Measurements from ENCODE around the gene ZNF3.
"Not testable (repeated sequence)": the region's sequence is repeated elsewhere in the genome, so short reads cannot be mapped to it uniquely, and the experiment has no call there.

ZNF3 gene

GRCh38 chr7:100081535-100082102 is at the start of gene ZNF3:
TSS of gene ZNF3 (minus strand) at chr7:100081723. CDS start at chr7:100077357, 4,366 bp downstream.
- DNase-seq (ENCODE audit: low read depth), result peak; percentile 97
- peak; percentile 88 for TF ChIP-seq CTCF (IDR thresholded peaks at IDR 0.05; ENCODE audit: control insufficient read depth, insufficient read depth, low read depth, low read length, missing control alignments)
- H3K4me3 ChIP-seq (ENCODE audit: control insufficient read depth, low read depth, low read length), result peak within 1 kb of the TSS; percentile 99

GRCh38 chr7:100130608-100131453 is 49.3 kb upstream of the ZNF3 start:
- H3K4me3 ChIP-seq (ENCODE audit: control insufficient read depth, low read depth, low read length), result peak overlapping the region; percentile 25
- DNase-seq (ENCODE audit: low read depth), result no peak
- peak; percentile 84 for TF ChIP-seq CTCF (IDR thresholded peaks at IDR 0.05; ENCODE audit: control insufficient read depth, insufficient read depth, low read depth, low read length, missing control alignments)

GRCh38 chr7:100130220-100130607 is 48.7 kb upstream of the ZNF3 start:
- H3K4me3 ChIP-seq (ENCODE audit: control insufficient read depth, low read depth, low read length); DNase-seq (ENCODE audit: low read depth): not testable (repeated sequence)

GRCh38 chr7:100128637-100128963 is 47.1 kb upstream of the ZNF3 start:
- DNase-seq (ENCODE audit: low read depth), result no peak
- no peak overlapping the region for H3K4me3 ChIP-seq (ENCODE audit: control insufficient read depth, low read depth, low read length)
- no peak for TF ChIP-seq CTCF (IDR thresholded peaks at IDR 0.05; ENCODE audit: control insufficient read depth, insufficient read depth, low read depth, low read length, missing control alignments)

- TF ChIP-seq CTCF (IDR thresholded peaks at IDR 0.05; ENCODE audit: control insufficient read depth, insufficient read depth, low read depth, low read length, missing control alignments), result no peak
- peak overlapping the region; percentile 91 for H3K4me3 ChIP-seq (ENCODE audit: control insufficient read depth, low read depth, low read length)
- no peak for DNase-seq (ENCODE audit: low read depth)
Measured at GRCh38 chr7:100127866-100128636, 46.5 kb upstream of the ZNF3 start.

- H3K4me3 ChIP-seq (ENCODE audit: control insufficient read depth, low read depth, low read length), result peak within 1 kb of the TSS; percentile 91
- DNase-seq (ENCODE audit: low read depth), result peak; percentile 79
- no peak for TF ChIP-seq CTCF (IDR thresholded peaks at IDR 0.05; ENCODE audit: control insufficient read depth, insufficient read depth, low read depth, low read length, missing control alignments)
Measured at GRCh38 chr7:100126931-100127865, 45.7 kb upstream of the ZNF3 start, which contains the start of gene MBLAC1. TSS of gene MBLAC1 (plus strand) at chr7:100126967. CDS start at chr7:100127396, 429 bp downstream.

All from AG09309 (cell line).